GM08714 (cell line): Measurements from ENCODE around the gene FUZ.

Experiments
- H3K4me3 ChIP-seq: fragments of 200-500 bp; sonication (Bioruptor generic); 2 replicates; pipeline ENCODE4 v1.5.1; 2014; ENCODE audit warnings: mild to moderate bottlenecking, low read length, inconsistent platforms
- ZNF274 ChIP-seq: IDR thresholded peaks from 2 replicates; pipeline ENCODE4 v1.6.1; 2012; ENCODE audit warnings: mild to moderate bottlenecking, low read depth, low read length

Gene FUZ

DNA sequence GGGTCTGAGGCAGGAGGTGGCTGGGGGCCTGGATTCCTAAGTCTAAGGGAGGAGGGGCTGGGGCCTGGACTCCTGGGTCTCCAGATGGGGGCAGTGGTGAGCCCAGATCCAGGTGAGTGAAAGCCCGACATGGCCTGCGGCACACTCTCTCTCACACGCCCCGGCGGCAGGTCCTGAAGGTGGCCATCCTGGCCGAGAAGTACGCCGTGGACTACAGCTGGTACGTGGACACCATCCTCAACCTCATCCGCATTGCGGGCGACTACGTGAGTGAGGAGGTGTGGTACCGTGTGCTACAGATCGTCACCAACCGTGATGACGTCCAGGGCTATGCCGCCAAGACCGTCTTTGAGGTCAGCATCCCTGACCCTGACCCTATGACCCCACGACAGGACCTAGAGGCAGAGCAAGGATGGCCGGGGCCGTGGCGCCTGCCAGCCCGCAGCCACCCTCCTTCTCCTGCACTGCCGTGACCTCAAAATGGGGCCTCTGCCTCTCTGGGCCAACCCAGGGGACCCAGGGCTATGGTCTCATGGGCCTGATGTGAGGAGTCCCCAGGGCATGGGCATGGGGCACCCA lies 13.2 kb downstream of the FUZ start:
- no peak for TF ChIP-seq ZNF274
- no peak overlapping the region for H3K4me3 ChIP-seq

DNA sequence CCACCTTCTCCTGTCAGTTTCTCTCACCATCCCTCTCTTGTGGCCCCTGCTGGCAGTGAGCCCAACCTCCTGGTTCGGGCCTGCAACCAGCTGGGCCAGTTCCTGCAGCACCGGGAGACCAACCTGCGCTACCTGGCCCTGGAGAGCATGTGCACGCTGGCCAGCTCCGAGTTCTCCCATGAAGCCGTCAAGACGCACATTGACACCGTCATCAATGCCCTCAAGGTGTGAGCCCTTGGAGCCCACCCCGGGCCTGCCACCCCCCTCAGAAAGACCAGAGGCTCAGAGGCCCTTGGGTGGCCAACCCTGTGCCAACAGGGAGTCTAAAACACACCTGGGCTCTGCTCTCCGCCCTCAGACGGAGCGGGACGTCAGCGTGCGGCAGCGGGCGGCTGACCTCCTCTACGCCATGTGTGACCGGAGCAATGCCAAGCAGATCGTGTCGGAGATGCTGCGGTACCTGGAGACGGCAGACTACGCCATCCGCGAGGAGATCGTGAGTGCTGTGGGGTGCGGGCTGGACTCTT lies 13.8 kb downstream of the FUZ start:
- no peak for TF ChIP-seq ZNF274
- H3K4me3 ChIP-seq = no peak overlapping the region

DNA sequence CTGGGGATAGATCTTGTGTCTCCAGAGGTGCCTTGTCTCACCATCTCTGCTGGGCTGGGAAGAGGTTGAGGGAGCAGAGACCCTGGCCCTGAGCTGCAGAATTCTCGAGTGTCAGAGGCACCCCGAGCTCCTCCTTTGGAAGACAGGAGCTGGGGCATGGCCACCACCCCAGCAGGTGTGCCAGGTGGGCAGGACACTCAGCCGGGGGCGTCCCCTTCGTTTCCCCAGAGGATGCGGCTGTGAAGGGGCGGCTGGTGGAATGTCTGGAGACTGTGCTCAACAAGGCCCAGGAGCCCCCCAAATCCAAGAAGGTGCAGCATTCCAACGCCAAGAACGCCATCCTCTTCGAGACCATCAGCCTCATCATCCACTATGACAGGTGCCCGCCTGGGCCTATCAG lies 14.5 kb downstream of the FUZ start:
- TF ChIP-seq ZNF274 = no peak
- no peak overlapping the region for H3K4me3 ChIP-seq

- no peak for TF ChIP-seq ZNF274
- no peak overlapping the region for H3K4me3 ChIP-seq
Observed at GRCh38 chr19:49795615-49796014, 17.5 kb downstream of the FUZ start.

DNA sequence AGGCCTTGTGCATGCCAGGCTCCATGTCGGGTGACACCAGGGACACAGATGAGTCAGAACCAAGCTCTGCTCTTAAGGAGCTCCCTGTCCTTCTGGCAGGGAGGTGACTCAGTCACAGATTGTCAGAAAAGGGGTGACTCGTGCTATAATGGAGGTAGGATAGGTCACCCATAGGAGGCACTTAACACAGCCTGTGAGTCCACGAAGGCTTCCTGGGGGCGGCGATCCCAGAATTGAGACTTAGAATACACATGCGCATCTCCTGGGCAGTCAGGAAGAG lies 19.6 kb downstream of the FUZ start:
- H3K4me3 ChIP-seq = no peak overlapping the region
- TF ChIP-seq ZNF274 = no peak

DNA sequence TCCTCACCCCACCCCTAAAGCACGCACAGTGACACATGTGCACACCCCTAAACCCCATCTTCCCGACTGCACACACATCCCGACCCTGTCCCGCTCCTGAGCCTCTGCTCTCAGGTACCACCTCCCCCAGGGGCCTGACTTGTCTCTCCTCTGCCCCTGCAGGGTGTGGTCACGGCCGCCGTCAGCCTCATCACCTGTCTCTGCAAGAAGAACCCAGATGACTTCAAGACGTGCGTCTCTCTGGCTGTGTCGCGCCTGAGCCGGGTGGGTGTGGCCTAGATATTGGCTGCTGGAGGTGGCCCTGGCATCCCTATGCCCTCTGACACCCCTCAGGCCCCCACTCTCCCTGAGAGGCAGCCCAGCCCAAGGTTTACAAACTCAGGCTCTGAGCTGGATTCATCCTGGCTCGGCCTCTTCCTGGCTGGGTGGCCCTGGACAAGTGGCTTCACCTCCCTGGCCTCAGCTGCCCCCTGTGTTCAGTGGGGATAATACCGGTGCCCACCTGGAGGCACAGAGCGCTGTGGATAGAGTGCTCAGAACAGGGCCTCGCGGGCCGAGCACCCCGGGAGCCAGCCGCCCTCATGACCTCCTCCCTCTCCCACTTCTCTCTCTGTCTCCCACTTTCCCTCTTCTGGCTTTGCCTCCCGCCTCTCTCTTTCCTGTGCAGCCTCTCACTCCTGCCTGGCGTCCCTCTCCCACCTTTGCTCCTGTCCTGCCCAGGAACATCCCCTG lies 20.1 kb downstream of the FUZ start:
- H3K4me3 ChIP-seq = no peak overlapping the region
- TF ChIP-seq ZNF274 = no peak

DNA sequence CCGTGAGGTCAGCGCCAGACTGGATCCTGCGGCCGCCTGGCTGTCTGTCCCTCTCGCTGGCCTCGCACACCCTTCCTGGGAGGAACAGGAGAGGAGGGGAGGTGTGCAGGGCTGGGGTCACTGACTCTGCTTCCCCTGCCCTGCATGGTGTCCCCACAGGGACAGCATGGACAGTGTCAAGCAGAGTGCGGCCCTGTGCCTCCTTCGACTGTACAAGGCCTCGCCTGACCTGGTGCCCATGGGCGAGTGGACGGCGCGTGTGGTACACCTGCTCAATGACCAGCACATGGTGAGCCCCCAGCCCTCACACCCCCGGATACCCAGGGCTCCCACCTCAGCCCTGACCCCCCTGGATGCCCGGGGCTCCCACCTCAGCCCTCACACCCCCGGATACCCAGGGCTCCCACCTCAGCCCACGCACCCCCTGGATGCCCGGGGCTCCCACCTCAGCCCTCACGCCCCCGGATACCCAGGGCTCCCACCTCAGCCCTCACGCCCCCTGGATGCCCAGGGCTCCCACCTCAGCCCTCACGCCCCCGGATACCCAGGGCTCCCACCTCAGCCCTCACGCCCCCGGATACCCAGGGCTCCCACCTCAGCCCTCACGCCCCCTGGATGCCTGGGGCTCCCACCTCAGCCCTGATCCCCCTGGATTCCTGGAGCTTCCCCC lies 21.2 kb downstream of the FUZ start:
- no peak overlapping the region for H3K4me3 ChIP-seq
- TF ChIP-seq ZNF274 = no peak

- H3K4me3 ChIP-seq = no peak overlapping the region
- no peak for TF ChIP-seq ZNF274
Observed at GRCh38 chr19:49790866-49791265, 22.2 kb downstream of the FUZ start.

- no peak overlapping the region for H3K4me3 ChIP-seq
- TF ChIP-seq ZNF274 = no peak
Observed at GRCh38 chr19:49788857-49789256, 24.2 kb downstream of the FUZ start.

DNA sequence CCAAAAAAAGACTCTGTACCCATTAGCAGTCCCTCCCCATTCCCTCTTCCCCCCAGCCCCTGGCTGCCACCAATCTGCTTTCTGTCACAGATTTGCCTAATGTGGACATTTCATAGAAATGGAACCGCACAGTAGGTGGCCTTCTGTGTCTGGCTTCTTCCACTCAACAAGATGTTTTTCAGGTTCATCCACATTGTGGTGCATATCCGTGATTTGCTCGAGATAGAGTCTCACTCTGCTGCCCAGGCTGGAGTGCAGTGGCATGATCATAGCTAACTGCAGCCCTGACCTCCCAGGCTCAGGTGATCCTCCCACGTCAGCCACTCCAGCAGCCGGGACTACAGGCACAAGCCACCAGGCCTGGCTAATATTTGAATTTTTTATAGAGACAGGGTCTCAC lies 25.3 kb downstream of the FUZ start:
- no peak for TF ChIP-seq ZNF274
- H3K4me3 ChIP-seq = no peak overlapping the region

DNA sequence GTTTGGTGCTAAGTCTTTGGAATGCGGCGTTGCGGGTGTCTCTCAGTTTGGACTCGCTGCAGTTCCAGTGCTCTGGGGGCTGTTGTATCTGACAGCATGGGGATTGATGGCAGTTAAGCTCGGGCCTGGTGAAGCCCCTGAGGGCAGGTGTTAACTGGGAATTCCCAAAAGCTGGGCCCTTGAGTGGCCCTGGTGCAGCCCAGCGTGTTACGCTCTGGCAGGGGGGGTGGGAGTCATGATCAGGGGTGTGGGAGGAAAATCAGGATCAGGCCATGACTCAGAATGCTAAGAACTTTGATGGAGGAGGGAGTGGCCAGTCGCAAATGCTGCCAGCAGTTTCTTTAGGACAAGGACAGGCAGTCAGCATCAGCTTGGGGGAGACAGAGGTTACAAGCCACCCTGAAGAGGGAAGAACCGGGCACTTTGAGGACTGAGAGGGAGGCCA lies 26.7 kb downstream of the FUZ start:
- TF ChIP-seq ZNF274 = no peak
- no peak overlapping the region for H3K4me3 ChIP-seq

GRCh38 chr19:49782515-49782914 lies 30.6 kb downstream of the FUZ start:
- H3K4me3 ChIP-seq = no peak overlapping the region
- no peak for TF ChIP-seq ZNF274

DNA sequence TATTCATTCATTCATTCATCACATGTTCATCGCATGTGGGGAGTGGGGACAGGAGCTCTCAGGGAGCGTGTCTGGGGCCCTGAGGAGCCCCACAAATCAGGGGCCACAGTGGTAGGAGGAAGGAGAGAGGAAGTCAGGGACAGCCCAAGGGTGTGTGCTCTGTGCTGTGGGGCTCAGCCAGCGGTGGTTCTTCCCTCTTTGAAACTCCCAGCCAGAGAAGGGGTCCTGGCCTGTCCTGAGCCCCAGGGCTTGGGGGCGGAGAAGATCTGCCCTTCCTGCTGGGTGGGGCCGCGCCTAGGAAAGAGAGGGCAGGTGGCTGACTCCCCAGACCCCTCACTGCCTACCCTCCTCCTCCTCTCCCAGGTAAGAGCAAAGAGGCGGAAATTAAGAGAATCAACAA lies 31.7 kb downstream of the FUZ start:
- TF ChIP-seq ZNF274 = no peak
- H3K4me3 ChIP-seq = no peak overlapping the region

DNA sequence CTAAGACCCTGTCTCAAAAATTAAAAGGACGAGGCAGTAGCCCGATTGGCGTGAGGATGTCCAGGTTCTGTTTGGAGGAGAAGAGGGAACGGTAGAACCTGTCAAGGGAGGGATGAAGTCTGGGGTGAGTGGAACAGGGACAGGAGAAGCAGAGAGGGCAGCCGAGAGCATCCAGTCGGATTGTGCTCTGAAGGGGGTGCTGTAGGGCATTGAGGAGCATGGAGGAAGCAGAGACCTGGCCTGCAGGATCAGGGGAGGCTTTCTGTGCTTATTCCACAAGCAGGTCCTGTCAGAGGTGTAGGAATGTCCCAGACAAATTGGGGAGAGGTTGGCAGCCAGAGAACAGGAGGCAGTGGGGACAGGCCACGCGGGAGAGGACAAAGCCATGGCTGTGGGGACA lies 32.2 kb downstream of the FUZ start:
- TF ChIP-seq ZNF274 = no peak
- H3K4me3 ChIP-seq = no peak overlapping the region
